Smooth muscle cell (in vitro differentiated cells): ENCODE measurements around the gene RCL1. TPM values are rescaled to one million over a fixed set of nuclear protein-coding genes. Genes with fewer than 3 reads are reported as not detected.

Source experiments
- DNase-seq: peaks from one replicate; lab custom pipeline; 2025; ENCODE audit not compliant: unreplicated experiment; lab: John Stamatoyannopoulos, UW
- H2AFZ ChIP-seq: fragments of 200-600 bp; sonication (generic); 2 replicates; pipeline ENCODE4 v1.6.0; 2016; ENCODE audit warnings: antibody characterized with exemption, low read depth, mild to moderate bottlenecking
- H3F3A ChIP-seq: fragments of 200-600 bp; sonication (generic); 2 replicates; pipeline ENCODE4 v1.6.0; 2017; ENCODE audit warnings: antibody characterized with exemption, low read depth
- H3K27ac ChIP-seq: fragments of 200-600 bp; sonication (generic); 2 replicates; pipeline ENCODE4 v1.5.1; 2016; ENCODE audit warnings: low read depth, mild to moderate bottlenecking
- H3K27me3 ChIP-seq: fragments of 200-600 bp; sonication (generic); 2 replicates; pipeline ENCODE4 v1.6.1; 2016; ENCODE audit warnings: low read depth, mild to moderate bottlenecking
- H3K36me3 ChIP-seq: fragments of 200-600 bp; sonication (generic); 2 replicates; pipeline ENCODE4 v1.5.1; 2016; ENCODE audit warnings: low read depth
- H3K4me1 ChIP-seq: fragments of 200-600 bp; sonication (generic); 2 replicates; pipeline ENCODE4 v1.5.1; 2016; ENCODE audit warnings: low read depth
- H3K4me2 ChIP-seq: fragments of 200-600 bp; sonication (generic); 2 replicates; pipeline ENCODE4 v1.6.0; 2016; ENCODE audit warnings: mild to moderate bottlenecking
- H3K4me3 ChIP-seq: fragments of 200-600 bp; sonication (generic); 2 replicates; pipeline ENCODE4 v1.5.1; 2016; ENCODE audit warnings: mild to moderate bottlenecking
- H3K79me2 ChIP-seq: fragments of 200-600 bp; sonication (generic); 2 replicates; pipeline ENCODE4 v1.6.0; 2016; ENCODE audit warnings: low read depth, mild to moderate bottlenecking
- H3K9ac ChIP-seq: fragments of 200-600 bp; sonication (generic); 2 replicates; pipeline ENCODE4 v1.6.0; 2016; ENCODE audit warnings: low read depth
- H3K9me3 ChIP-seq: fragments of 200-600 bp; sonication (generic); replicated peaks from 2 replicates; pipeline ENCODE4 v1.5.1; 2016; ENCODE audit warnings: low read depth
- H4K20me1 ChIP-seq: fragments of 200-600 bp; sonication (generic); 2 replicates; pipeline ENCODE4 v1.6.0; 2016; ENCODE audit warnings: low read depth
- CTCF ChIP-seq: fragments of 200-600 bp; sonication (generic); IDR thresholded peaks from 2 replicates; pipeline ENCODE4 v1.5.1; 2017; ENCODE audit warnings: borderline replicate concordance, mild to moderate bottlenecking, antibody characterized with exemption; ENCODE audit not compliant: insufficient read depth, poor library complexity, severe bottlenecking
- WGBS: methylation state at CpG from one replicate; pipeline ENCODE4 v1.1.7; 2016; ENCODE audit warnings: low lambda C conversion rate; 5-methylcytosine and 5-hydroxymethylcytosine counted together
- polyA plus RNA-seq: library from polyadenylated mRNA; unstranded; fragments of >200 nt; fragmentation: Nextera tagmentation; extraction: Ambion mirVana; gene quantifications from 2 replicates; pipeline ENCODE4 v1.2.1, GENCODE V29; 2016
- total RNA-seq: library from RNA; depleted of rRNA; stranded (reverse); fragments of >200 nt; gene quantifications from 2 replicates; pipeline ENCODE4 v1.2.3, GENCODE V29; 2014

The RCL1 gene
- total and polyA plus RNA-seq, 2 experiments from 2014 or later = 7.9 to 11.1 TPM

- Histone ChIP-seq H4K20me1 (no peaks in the 10 kb centered on the region), H3K4me2 (peak overlapping the region; percentile 57), H3F3A (peaks cover 12% of the 10 kb centered on the region), H3K4me1 (peaks cover 20% of the 10 kb centered on the region), H3K4me3 (no peak overlapping the region), H3K79me2 (no peaks in the 10 kb centered on the region), H3K36me3 (peaks cover 4% of the 10 kb centered on the region), H2AFZ (no peak overlapping the region), H3K9ac (no peak overlapping the region), H3K27ac (no peak overlapping the region), H3K27me3 (no peaks in the 10 kb centered on the region), H3K9me3 (no peaks in the 10 kb centered on the region)
- WGBS = 72% methylated on average over 8 of the region's 8 CpGs
- DNase-seq = no peak
- no peak for TF ChIP-seq CTCF
These were observed 64.5 kb downstream of the RCL1 start for GRCh38 chr9:4857163-4857810.

DNA sequence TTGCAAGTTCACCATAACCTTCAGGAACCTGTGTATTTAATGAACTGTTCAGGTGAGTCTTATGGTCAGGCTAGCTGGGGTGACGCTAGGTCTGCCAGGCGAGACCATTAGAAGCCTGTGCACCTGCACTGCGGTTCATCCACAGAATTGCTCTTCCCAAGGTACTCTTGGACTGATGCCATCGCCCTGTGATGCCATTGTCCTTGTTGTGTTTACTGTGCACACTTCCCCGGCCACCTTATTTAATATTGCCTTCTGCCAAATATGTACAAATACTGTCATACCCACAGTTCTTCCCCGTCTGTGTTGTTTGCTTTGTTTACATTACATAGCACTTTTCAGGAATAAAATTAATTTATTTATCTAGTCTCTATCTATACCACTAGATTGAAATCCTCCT, 66.3 kb downstream of the RCL1 start:
- TF ChIP-seq CTCF = no peak
- peaks cover 12% of the 10 kb centered on the region for H3F3A ChIP-seq
- DNase-seq = no peak

DNA sequence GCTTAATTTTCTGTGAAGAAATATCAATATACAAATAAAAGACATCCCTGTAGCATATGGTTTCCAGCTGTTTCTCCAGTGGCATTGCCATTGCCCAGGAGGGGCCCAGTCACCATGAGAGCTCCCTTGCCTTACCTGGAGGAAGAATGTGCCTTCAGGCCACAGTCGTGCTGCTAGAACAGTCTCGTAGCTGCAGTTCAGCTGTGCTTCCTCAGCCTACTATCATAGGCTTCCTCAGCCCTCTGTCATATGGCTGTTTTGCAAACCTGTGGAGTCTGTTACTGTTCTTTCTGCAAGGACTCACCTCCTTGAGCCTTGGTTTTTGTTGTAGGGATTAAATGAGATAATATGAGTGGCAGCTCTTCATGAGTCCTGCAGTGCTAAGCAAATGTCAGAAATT, 67.6 kb downstream of the RCL1 start:
- Histone ChIP-seq H3K36me3 (peaks cover 4% of the 10 kb centered on the region), H3K4me2 (no peak overlapping the region), H3K4me1 (peaks cover 15% of the 10 kb centered on the region), H3K9me3 (no peaks in the 10 kb centered on the region), H4K20me1 (no peaks in the 10 kb centered on the region), H3K4me3 (no peak overlapping the region), H3K79me2 (no peaks in the 10 kb centered on the region), H2AFZ (no peak overlapping the region), H3K9ac (no peak overlapping the region), H3K27ac (no peak overlapping the region), H3F3A (peaks cover 12% of the 10 kb centered on the region), H3K27me3 (no peaks in the 10 kb centered on the region)
- DNase-seq = no peak
- TF ChIP-seq CTCF = no peak
- 48% methylated on average over 2 of the region's 2 CpGs for WGBS

More for the DNA sequence above, 66.3 kb downstream of the RCL1 start:
- Histone ChIP-seq H3K4me1 (peaks cover 20% of the 10 kb centered on the region), H3K27me3 (no peaks in the 10 kb centered on the region), H3K36me3 (peaks cover 4% of the 10 kb centered on the region), H3K27ac (no peak overlapping the region), H2AFZ (no peak overlapping the region), H3K79me2 (no peaks in the 10 kb centered on the region), H3K9ac (no peak overlapping the region), H3K9me3 (no peaks in the 10 kb centered on the region), H3K4me2 (no peak overlapping the region), H4K20me1 (no peaks in the 10 kb centered on the region), H3K4me3 (no peak overlapping the region)
- WGBS = 98% methylated on average over 6 of the region's 6 CpGs

DNA sequence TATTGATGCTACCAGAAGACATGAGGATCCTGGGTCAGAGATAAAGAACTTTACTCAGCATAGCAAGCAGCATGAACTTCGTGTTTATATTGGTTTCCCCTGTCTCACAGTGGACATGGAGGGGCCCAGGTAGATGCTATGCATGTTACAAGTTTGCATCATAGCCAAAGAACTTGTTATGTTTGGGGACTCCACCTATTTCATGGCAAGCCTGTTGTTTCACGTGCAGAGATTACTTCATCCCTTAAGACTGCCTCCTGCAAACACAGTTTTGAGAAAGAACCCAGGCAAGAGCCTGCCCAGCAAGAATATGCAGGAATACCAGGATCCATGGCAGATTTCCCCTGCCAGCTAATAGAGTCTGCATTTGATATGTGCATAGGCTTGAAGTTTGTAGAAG, 68.4 kb downstream of the RCL1 start:
- H4K20me1 ChIP-seq = no peaks in the 10 kb centered on the region
- no peaks in the 10 kb centered on the region for H3K9me3 ChIP-seq

More for the DNA sequence above, 68.4 kb downstream of the RCL1 start:
- Histone ChIP-seq H3F3A (peaks cover 8% of the 10 kb centered on the region), H3K4me1 (peaks cover 9% of the 10 kb centered on the region), H3K79me2 (no peaks in the 10 kb centered on the region), H3K27me3 (no peaks in the 10 kb centered on the region), H3K9ac (no peak overlapping the region), H2AFZ (no peak overlapping the region), H3K4me2 (no peak overlapping the region), H3K4me3 (no peak overlapping the region), H3K27ac (no peak overlapping the region), H3K36me3 (peaks cover 4% of the 10 kb centered on the region)
- DNase-seq = no peak
- WGBS = 87% methylated on average over 2 of the region's 2 CpGs
- no peak for TF ChIP-seq CTCF
